NOMO-1 (cell line): ENCODE measurements around the gene ZNF324.
A peak's percentile ranks its signal among the peaks of the same experiment; 100 is the strongest.
"Not testable (repeated sequence)": the region's sequence is repeated elsewhere in the genome, so short reads cannot be mapped to it uniquely, and the experiment has no call there.

Source experiments
- DNase-seq, 2 experiments: peaks; one replicate each; lab custom pipeline; 2025; ENCODE audit not compliant: unreplicated experiment in 2 of 2; lab: John Stamatoyannopoulos, UW

The ZNF324 gene

DNA sequence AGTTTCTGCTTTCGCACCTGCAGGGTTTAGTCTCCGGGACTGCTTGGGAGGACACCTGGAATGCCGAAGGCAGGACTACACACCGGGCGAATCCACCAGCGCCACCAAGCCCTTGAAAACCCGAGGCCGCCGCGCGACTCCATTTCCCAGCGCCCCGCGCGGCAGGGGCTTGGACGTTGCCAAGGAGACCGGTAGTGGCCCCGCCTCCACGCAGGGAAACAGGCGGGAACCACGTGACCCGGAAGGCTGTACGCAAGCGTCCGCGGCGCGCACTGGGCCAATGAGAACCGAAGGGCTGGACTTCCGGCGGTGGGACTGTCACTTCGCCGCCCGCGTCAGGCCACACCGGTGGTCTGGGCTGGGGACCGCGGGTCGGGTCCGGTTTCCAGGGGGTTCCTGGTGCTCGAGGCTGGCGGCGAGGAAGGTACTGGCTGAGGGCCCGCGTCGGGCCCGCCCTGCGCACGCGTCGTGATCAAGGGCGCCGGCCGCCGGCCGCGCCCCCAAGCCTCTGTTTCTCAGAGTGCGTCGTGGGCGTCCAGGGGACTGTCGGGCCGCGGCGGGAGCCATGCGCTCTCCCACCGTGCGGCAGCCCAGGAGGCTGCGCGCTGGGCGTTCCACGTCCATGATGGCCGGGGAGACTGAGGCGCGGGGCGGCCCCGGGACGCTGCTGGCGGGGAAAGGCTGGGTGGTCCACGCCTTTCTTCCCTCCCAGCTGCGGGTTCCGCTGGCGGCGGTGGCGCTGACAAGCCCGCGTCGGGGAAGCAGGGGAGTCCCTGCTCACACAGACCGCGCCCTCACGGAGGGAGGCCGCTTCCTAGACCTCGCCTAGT, at the start of gene ZNF324:
Gene ZNF324, plus strand, starts transcription at position 321 of the 830 bp plus-strand sequence. CDS start 2,106 bp downstream, outside the sequence.
- peak; percentile 92 to 96 for DNase-seq

DNA sequence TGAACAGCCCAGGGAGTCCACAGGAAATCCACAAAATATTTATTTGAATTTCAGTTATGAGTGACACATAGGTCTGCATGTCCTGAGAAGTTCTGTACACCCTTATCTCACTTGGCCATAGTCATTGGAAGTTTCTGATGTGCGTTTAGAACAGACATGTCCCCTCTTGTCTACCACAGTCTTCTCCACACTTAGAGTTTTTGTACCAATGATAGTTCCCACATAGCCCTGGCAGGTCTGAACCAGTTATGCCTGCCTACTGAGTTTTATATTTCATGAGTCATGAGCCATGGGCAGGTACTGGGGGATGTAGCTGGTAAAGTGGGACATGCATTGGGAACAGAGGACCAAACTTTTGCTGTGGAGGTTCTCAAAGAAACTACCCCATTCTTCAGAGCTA, 38.3 kb upstream of the ZNF324 start:
- DNase-seq, result no peak

DNA sequence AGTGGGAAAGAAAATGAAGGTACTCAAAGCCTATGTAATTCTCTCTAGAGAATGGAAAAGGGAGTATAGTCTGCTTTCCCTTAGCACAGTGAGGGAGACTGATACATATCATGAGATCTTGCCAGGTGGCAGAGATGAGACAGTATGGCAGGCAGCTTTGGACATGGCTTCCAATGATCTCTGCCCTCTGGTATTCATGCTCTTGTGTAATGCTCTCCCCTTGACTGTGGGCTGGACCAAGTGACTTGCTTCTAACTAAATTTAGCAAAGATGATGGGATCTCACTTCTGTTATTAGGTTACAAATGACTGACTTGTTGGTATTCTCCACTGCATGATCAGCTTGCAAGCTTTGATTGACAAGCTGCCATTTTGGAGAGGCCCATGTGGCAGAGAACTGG, 37.1 kb upstream of the ZNF324 start:
- no peak for DNase-seq

DNA sequence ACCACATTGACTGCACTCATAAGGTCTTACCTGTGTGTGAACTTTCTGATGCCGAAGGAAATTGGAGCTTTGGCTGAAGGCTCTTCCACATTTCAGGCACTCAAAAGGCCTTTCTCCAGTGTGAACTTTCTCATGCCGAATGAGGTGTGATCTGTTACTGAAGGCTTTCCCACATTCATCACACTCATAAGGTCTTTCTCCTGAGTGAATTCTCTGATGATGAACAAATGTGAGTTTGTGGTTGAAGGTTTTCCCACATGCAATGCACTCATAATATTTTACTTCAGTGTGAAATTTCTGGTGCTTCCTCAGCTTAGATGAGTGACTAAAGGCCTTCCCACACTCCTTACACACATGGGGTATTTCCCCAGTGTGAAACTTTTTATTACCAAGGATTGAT, 32.7 kb upstream of the ZNF324 start:
- no peak for DNase-seq

DNA sequence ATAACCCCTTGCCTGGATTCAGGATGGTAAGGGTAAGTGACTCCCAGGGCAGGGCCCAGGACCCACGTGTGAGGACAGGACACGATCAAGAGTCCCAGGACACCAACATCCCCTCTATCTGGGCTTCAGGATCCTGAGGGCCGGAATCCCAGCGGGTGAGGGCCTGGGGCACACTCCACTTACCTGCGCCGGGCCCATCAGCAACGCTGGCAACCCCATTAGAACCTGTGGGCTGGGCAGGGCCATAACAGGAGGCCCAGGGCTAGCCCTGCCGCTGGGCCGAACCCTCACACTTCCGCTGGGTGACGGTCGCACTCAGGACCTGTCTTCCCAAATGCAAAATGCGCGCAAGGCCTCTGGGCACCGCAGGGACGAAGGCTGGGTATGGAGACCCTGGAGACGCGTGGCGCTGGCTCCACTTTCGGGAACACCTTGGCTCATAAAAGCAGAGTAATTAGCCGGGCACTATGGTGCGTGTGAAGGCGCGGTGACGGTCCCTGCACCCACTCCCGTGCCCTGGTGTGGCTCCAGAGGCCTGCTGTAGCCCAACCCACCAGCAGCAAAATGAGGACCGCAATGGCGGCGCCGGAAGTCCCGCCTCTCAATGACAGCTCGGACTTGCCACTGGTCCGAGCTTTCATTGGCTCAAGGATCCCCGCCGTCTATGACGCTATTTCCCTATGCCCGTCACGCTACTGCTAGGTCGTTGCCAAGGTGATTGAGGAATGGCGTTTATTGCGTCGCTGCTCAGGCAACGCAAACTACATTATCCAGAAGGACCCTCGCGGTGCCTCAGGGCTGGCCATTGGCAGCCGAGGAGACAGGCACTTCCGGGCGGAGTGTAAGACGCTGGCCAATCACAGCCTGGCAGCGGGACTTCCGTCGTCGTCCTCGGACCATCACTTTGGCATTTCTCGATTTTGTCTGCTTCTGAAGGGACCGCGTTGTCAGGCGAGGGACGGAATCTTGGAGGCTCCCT, 27.0 kb upstream of the ZNF324 start, which contains the start of gene ZNF132:
Gene ZNF132, minus strand, starts transcription at position 578 of the 979 bp plus-strand sequence. Its CDS starts 332 bp downstream, at position 246.
- peak; percentile 93 to 99 for DNase-seq

DNA sequence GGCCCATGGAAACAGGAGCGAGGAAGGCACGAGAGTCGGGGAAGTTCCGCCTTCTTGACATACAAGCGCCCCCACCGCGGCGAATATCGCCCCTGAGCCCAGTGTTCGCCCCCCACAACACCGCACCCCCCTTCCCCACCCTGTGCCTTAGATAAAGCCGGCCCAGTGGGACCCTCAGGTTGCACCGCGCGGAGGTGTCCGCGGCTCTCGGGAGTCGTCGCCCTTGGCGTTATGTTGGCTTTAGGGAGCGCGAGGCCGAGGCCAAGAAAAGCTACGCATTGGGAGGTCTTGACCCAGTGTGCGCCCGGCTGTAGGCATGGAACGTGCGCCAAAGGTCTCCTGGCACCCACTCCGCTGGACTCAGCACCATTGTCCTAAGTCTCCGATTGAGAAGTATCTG, 26.3 kb upstream of the ZNF324 start:
- DNase-seq, result no peak

DNA sequence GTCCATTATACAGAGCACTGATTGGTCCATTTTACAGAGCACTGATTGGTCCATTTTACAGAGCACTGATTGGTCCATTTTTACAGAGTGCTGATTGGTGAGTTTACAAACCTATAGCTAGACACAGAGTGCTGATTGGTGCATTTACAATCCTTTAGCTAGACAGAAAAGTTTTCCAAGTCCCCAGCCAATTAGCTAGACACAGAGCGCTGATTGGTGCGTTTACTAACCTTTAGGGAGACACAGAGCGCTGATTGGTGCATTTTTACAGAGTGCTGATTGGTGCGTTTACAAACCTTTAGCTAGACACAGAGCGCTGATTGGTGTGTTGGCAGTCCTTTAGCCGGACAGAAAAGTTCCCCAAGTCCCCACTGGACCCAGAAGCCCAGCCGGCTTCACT, 23.9 kb upstream of the ZNF324 start:
- DNase-seq, result not testable (repeated sequence)

DNA sequence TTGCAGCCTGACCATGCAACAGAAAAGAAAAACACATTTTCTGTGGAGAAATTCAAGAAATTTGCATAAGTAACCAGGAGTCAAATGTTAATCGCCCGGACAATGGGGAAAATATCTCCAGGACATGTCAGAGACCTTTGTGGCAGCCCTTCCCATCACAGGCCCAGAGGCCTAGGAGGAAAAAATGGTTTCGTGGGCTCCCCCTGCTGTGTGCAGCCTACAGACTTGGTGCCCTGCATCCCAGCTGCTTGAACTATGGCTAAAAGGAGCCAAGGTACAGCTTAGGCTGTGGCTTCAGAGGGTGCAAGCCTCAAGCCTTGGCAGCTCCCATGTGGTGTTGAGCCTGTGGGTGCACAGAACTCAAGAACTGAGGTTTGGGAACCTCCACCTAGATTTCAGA, 18.0 kb upstream of the ZNF324 start:
- DNase-seq, result not testable (repeated sequence)

DNA sequence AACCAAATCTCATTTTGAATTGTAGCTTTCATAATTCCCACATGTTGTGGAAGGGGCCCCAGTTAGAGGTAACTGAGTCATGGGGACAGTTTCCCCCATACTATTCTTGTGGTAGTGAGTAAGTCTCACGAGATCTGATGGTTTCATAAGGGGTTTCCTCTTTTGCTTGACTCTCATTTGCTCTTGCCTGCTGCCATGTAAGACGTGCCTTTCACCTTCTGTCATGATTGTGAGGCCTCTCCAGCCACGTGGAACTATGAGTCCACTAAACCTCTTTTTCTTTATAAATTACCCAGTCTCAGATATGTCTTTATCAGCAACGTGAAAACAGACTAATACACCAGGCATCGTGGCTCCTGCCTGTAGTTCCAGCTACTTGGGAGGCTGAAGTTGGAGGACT, 16.9 kb upstream of the ZNF324 start:
- DNase-seq, result not testable (repeated sequence)

DNA sequence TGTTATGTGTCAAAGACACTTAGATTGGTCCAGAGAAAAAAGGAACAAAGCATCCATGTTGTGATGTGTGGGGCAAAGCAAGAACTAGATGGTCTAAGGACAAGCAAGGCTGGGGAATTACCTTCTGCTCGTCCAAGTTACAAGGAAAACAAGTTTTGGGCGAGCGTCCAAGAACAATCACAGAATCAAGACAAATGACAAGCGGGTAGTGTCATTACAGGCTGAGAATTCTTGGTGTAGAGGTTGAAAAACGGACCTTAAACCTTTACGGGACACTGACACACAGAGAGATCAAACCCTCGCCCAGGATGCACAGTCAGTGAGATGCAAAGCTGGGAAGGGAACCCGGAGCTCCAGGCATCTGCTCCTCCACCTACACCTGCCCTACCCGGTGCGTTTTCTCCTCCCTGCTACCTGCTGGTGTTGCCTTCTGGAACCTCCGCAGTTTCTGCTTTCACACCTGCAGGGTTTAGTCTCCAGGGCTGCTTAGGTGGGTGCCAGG, 16.0 kb upstream of the ZNF324 start:
- DNase-seq, result no peak

DNA sequence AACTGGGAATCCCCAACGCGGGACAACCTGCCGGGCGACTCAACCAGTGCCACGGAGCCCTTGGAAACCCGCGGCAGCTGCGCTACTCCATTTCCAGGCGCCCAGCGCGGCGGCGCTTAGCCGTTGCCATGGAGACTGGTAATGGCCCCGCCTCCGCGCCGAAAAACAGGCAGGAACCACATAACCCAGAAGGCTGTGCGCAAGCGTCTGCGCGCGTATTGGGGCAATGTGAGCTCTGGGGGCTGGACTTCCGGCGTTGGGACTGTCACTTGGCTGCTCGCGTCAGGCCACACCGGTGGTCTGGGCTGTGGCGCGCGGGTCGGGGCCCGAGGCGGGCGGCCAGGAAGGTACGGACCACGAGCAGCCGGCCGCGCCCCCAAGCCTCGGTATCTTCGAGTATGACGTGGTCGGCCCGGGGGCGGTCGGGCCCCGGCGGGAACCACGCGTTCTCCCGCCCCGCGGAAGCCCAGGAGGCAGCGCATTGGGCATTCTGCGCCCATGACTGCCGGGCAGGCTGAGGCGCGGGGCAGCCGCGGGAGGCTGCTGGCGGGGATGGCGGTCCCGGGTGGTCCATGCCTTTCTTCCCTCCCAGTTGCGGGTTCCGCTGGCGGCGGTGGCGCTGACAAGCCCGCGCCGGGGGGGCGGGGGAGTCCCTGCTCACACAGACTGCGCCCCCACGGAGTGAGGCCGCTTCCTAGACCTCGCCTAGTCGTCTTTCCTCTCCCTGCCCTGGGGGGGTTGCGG, 15.3 kb upstream of the ZNF324 start, which contains the start of gene ZNF324B:
Gene ZNF324B, plus strand, starts transcription at position 265 of the 744 bp plus-strand sequence. CDS start 2,080 bp downstream, outside the sequence.
- peak; percentile 96 to 99 for DNase-seq

DNA sequence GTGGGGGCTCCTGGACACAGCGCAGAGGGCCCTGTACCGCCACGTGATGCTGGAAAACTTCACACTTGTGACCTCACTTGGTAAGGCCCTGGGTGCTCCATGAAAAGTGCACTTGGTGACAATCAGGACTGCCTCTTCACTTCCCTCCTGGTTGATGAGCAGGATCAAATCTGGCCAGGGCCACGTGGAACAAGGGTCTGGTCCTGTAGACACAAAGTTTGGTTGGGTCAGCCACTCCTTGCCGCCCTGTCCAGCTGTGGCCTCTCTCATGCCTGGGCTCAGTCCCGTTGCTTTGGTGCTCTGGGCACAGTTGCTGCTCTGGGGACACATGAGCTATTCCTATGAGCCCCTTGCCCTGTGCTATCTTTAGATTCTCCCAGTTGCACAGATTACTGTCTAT, 13.1 kb upstream of the ZNF324 start:
- DNase-seq, result no peak

DNA sequence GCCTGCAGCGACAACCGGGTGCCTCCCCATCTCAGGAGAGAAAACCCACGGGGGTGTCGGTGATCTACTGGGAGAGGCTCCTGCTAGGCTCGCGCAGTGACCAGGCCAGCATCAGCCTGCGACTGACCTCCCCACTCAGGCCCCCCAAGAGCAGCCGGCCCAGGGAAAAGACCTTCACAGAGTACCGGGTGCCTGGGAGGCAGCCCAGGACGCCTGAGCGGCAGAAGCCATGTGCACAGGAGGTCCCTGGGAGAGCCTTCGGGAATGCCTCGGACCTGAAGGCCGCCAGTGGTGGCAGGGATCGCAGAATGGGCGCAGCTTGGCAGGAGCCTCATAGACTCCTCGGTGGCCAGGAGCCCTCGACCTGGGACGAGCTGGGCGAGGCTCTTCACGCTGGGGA, 11.6 kb upstream of the ZNF324 start:
- no peak for DNase-seq

DNA sequence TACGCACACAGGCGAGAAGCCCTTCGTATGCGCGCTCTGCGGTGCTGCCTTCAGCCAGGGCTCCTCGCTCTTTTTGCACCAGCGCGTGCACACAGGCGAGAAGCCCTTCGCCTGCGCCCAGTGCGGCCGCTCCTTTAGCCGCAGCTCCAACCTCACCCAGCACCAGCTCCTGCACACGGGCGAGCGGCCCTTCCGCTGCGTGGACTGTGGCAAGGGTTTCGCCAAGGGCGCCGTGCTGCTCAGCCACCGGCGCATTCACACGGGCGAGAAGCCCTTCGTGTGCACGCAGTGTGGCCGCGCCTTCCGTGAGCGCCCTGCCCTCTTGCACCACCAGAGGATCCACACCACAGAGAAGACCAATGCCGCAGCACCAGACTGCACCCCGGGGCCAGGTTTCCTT, 10.8 kb upstream of the ZNF324 start:
- no peak for DNase-seq

DNA sequence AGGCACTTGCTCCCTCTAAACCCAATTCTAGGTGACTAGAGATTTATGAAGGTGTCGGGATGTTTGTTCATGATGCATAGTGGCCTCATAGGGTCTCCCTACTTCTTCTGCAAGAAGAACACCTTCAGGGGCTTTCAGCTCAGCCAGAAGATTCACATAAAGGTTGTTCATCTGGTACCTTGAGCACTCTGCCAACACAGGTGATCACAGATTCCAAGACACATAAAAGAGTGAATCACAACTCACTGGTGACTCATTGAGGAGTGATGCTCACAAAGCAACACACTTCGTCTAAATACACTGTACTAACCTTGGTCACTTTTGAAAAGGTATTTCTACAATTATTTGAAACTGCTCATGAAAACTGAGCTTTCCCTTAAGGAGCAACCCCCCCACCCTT, 6.8 kb upstream of the ZNF324 start:
- no peak for DNase-seq

DNA sequence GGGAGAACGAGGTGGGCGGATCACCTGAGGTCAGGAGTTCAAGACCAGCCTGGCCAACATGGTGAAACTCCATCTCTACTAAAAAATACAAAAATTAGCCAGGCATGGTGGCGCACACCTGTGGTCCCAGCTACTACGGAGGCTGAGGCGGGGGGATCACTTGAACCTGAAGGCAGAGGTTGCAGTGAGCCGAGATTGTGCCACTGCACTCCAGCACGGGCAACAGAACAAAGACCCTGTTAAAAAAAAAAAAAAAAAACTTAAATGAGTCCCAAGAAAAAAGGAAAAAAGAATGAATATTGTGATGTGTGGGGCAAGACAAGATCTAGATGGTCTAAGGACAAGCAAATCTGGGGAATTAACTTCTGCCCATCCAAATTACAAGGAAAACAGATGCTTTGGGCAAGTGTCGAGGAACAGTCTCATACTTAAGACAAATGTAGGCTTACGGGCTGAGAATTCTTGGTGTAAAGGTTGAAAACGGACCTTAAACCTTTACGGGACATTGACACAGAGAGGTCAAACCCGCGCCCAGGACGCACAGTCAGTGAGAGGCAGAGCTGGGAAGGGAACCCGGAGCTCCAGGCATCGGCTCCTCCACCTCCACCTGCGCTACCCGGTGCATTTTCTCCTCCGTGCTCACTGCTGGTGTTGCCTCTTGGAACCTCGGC, 656 bp upstream of the ZNF324 start:
- no peak for DNase-seq

DNA sequence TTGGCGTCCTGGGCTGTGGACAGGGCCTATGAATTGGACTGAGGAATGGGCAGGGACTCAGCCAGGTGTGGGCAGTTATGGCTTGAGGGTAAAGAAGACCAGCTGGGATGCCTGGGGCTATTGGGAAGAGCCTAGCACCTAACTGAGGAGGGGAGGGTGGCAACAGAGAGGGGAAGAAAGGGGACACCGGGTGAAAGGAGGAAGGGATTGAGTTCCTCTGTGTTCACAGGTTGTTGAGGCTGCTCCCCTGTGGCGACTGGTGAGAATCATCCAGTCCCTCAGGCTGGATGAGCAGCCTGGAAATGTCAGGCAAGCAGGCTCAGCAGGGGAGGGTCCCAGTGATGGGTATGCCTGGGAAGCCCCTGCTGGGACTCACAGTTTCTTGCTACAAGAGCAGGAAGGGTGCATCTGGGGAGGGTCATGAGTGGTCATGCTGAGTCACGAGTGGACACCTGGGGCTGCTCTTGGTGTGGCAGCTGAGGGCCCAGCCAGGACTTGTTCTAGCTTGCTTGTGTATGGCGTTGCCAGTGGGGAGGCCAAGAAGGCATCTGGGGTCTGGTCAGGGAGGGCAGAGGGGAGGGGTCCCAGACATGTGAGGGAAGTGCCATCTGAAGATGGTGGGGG, 1.4 kb downstream of the ZNF324 start:
- DNase-seq, result no peak

DNA sequence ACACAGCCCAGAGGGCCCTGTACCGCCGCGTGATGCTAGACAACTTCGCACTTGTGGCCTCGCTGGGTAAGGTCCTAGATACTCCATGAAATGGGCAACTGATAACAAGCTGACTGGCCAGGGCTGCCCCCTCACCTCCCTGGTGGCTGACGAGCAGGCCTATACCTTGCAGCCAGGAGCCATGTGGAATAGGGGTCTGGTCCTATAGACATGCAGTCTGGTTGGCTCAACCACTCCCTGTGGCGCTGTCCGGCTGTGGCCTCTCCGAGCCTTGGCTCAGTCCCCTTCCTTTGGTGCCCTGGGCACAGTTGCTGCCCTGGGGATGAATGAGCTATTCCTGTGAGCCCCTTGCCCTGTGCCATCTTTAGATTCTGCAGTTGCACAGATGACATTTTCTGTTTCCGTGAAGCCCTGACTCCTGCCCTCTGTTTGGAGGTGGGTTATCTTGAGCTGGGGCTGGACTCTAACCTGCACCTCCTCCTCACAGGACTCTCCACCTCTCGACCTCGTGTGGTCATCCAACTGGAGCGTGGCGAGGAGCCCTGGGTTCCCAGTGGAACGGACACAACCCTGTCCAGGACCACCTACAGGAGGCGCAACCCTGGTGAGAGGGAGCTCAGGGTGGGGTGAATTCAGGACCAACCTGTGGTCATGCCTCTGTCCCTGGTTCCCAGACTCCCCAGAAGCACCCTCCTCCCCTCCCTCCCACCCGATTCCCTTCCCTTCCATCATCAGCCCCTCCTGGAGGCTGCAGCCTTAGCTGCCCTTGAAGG, 2.5 kb downstream of the ZNF324 start:
- no peak for DNase-seq
